Smooth muscle cell (in vitro differentiated cells): ENCODE data around the gene RYR3. TPM values are rescaled to one million over a fixed set of nuclear protein-coding genes. Genes with fewer than 3 reads are reported as not detected.

ENCODE experiments used
- DNase-seq: peaks from one replicate; lab custom pipeline; 2025; ENCODE audit not compliant: unreplicated experiment; lab: John Stamatoyannopoulos, UW
- H2AFZ ChIP-seq: fragments of 200-600 bp; sonication (generic); 2 replicates; pipeline ENCODE4 v1.6.0; 2016; ENCODE audit warnings: antibody characterized with exemption, low read depth, mild to moderate bottlenecking
- H3F3A ChIP-seq: fragments of 200-600 bp; sonication (generic); 2 replicates; pipeline ENCODE4 v1.6.0; 2017; ENCODE audit warnings: antibody characterized with exemption, low read depth
- H3K27ac ChIP-seq: fragments of 200-600 bp; sonication (generic); 2 replicates; pipeline ENCODE4 v1.5.1; 2016; ENCODE audit warnings: low read depth, mild to moderate bottlenecking
- H3K27me3 ChIP-seq: fragments of 200-600 bp; sonication (generic); 2 replicates; pipeline ENCODE4 v1.6.1; 2016; ENCODE audit warnings: low read depth, mild to moderate bottlenecking
- H3K36me3 ChIP-seq: fragments of 200-600 bp; sonication (generic); 2 replicates; pipeline ENCODE4 v1.5.1; 2016; ENCODE audit warnings: low read depth
- H3K4me1 ChIP-seq: fragments of 200-600 bp; sonication (generic); 2 replicates; pipeline ENCODE4 v1.5.1; 2016; ENCODE audit warnings: low read depth
- H3K4me2 ChIP-seq: fragments of 200-600 bp; sonication (generic); 2 replicates; pipeline ENCODE4 v1.6.0; 2016; ENCODE audit warnings: mild to moderate bottlenecking
- H3K4me3 ChIP-seq: fragments of 200-600 bp; sonication (generic); 2 replicates; pipeline ENCODE4 v1.5.1; 2016; ENCODE audit warnings: mild to moderate bottlenecking
- H3K79me2 ChIP-seq: fragments of 200-600 bp; sonication (generic); 2 replicates; pipeline ENCODE4 v1.6.0; 2016; ENCODE audit warnings: low read depth, mild to moderate bottlenecking
- H3K9ac ChIP-seq: fragments of 200-600 bp; sonication (generic); 2 replicates; pipeline ENCODE4 v1.6.0; 2016; ENCODE audit warnings: low read depth
- H3K9me3 ChIP-seq: fragments of 200-600 bp; sonication (generic); replicated peaks from 2 replicates; pipeline ENCODE4 v1.5.1; 2016; ENCODE audit warnings: low read depth
- H4K20me1 ChIP-seq: fragments of 200-600 bp; sonication (generic); 2 replicates; pipeline ENCODE4 v1.6.0; 2016; ENCODE audit warnings: low read depth
- WGBS: methylation state at CpG from one replicate; pipeline ENCODE4 v1.1.7; 2016; ENCODE audit warnings: low lambda C conversion rate; 5-methylcytosine and 5-hydroxymethylcytosine counted together
- polyA plus RNA-seq: library from polyadenylated mRNA; unstranded; fragments of >200 nt; fragmentation: Nextera tagmentation; extraction: Ambion mirVana; gene quantifications from 2 replicates; pipeline ENCODE4 v1.2.1, GENCODE V29; 2016
- total RNA-seq: library from RNA; depleted of rRNA; stranded (reverse); fragments of >200 nt; gene quantifications from 2 replicates; pipeline ENCODE4 v1.2.3, GENCODE V29; 2014
- TF ChIP-seq, protein P1 (sequence below): fragments of 200-600 bp; sonication (generic); IDR thresholded peaks from 2 replicates; pipeline ENCODE4 v1.5.1; 2017; ENCODE audit warnings: borderline replicate concordance, mild to moderate bottlenecking, antibody characterized with exemption; ENCODE audit not compliant: insufficient read depth, poor library complexity, severe bottlenecking

Gene RYR3
- total and polyA plus RNA-seq, 2 experiments from 2014 or later: 0.23 to 6.2 TPM

- Histone ChIP-seq H3K4me3 (no peak overlapping the region), H3K36me3 (no peaks in the 10 kb centered on the region), H2AFZ (no peak overlapping the region), H3K4me1 (no peaks in the 10 kb centered on the region), H3K9ac (no peak overlapping the region), H3K4me2 (no peak overlapping the region), H3K27me3 (no peaks in the 10 kb centered on the region), H3F3A (no peaks in the 10 kb centered on the region), H3K79me2 (no peaks in the 10 kb centered on the region), H4K20me1 (no peaks in the 10 kb centered on the region), H3K9me3 (no peaks in the 10 kb centered on the region), H3K27ac (no peak overlapping the region)
- TF ChIP-seq, protein P1, sequence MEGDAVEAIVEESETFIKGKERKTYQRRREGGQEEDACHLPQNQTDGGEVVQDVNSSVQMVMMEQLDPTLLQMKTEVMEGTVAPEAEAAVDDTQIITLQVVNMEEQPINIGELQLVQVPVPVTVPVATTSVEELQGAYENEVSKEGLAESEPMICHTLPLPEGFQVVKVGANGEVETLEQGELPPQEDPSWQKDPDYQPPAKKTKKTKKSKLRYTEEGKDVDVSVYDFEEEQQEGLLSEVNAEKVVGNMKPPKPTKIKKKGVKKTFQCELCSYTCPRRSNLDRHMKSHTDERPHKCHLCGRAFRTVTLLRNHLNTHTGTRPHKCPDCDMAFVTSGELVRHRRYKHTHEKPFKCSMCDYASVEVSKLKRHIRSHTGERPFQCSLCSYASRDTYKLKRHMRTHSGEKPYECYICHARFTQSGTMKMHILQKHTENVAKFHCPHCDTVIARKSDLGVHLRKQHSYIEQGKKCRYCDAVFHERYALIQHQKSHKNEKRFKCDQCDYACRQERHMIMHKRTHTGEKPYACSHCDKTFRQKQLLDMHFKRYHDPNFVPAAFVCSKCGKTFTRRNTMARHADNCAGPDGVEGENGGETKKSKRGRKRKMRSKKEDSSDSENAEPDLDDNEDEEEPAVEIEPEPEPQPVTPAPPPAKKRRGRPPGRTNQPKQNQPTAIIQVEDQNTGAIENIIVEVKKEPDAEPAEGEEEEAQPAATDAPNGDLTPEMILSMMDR: no peak
- 71% methylated on average over 2 of the region's 2 CpGs for WGBS
- DNase-seq: no peak
Measured at GRCh38 chr15:33839540-33839939, 528.8 kb downstream of the RYR3 start.

DNA sequence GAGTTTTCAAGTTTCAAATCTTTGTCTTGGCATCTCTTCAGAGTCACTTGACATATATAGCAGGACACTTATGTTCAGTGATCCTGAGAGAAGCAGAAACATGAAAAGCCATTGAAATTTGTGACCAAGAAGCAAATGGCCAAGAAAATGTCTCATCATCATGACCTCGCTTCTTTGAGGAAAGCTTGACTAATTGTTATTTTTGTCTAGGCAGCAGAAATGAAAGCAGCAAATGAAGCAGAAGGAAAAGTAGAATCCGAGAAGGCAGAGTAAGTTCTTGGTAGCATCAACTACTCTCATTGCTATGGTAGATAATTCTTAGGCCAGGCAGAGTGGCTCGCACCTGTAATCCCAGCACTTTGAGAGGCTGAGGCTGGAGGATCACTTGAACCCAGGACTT, 529.8 kb downstream of the RYR3 start:
- no peaks in the 10 kb centered on the region for H3K9me3 ChIP-seq
- TF ChIP-seq, protein P1: no peak
- H3K4me3 ChIP-seq: no peak overlapping the region
- H3K9ac ChIP-seq: no peak overlapping the region
- WGBS: 96% methylated on average over 3 of the region's 3 CpGs
- no peaks in the 10 kb centered on the region for H3K4me1 ChIP-seq
- no peaks in the 10 kb centered on the region for H4K20me1 ChIP-seq
- no peaks in the 10 kb centered on the region for H3K36me3 ChIP-seq
- H3K27me3 ChIP-seq: no peaks in the 10 kb centered on the region
- no peak overlapping the region for H3K4me2 ChIP-seq
- H2AFZ ChIP-seq: no peak overlapping the region
- H3K79me2 ChIP-seq: no peaks in the 10 kb centered on the region
- no peak for DNase-seq
- H3K27ac ChIP-seq: no peak overlapping the region
- H3F3A ChIP-seq: no peaks in the 10 kb centered on the region

DNA sequence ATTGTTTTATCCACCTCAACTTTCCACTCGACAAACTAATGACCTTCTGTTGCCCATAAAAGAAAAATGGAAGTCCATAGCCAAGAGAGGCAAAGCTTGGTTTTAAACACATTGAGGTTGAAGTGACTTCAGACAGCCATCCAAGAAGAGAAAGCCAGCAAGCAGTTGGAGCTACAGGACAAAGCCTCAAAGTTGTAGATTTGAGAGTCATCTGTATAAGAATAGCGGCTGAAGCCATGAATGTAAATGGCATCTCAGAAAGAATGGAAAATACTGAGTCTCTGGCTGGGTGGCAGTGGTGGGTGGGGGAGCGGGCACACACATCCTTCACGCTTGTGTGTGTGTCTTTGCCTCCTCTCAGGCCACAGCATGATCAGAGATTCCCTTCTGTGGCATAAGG, 533.4 kb downstream of the RYR3 start:
- TF ChIP-seq, protein P1: no peak
- no peaks in the 10 kb centered on the region for H3K79me2 ChIP-seq
- no peaks in the 10 kb centered on the region for H3F3A ChIP-seq
- no peaks in the 10 kb centered on the region for H3K27me3 ChIP-seq
- H3K36me3 ChIP-seq: no peaks in the 10 kb centered on the region
- no peak for DNase-seq
- no peak overlapping the region for H3K4me2 ChIP-seq
- H2AFZ ChIP-seq: no peak overlapping the region
- H3K4me3 ChIP-seq: no peak overlapping the region
- no peak overlapping the region for H3K9ac ChIP-seq
- H3K27ac ChIP-seq: no peak overlapping the region
- no peaks in the 10 kb centered on the region for H3K9me3 ChIP-seq
- no peaks in the 10 kb centered on the region for H4K20me1 ChIP-seq
- no peaks in the 10 kb centered on the region for H3K4me1 ChIP-seq
- 81% methylated on average over 4 of the region's 4 CpGs for WGBS

DNA sequence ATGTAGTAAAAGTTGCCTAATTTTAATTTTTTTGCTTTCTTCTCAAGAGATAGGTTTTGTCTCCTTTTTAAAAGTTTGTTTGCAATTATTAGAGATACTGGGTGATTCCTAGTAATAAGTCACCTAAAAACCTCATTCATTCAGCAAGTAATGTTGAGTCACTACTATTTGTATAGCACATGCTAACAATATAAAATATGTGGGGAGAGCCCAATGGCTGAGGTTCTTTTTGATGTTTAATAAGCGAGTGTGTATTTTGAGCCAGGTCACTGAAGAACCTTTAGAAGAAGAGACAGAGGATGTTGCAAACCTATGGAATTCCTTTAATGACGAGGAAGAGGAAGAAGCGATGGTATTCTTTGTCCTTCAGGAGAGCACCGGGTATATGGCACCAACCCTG, 533.8 kb downstream of the RYR3 start:
- DNase-seq: no peak
- no peaks in the 10 kb centered on the region for H3K36me3 ChIP-seq

More for the DNA sequence above, 533.8 kb downstream of the RYR3 start:
- Histone ChIP-seq H3K4me2 (no peak overlapping the region), H3K27me3 (no peaks in the 10 kb centered on the region), H4K20me1 (no peaks in the 10 kb centered on the region), H2AFZ (no peak overlapping the region), H3F3A (no peaks in the 10 kb centered on the region), H3K79me2 (no peaks in the 10 kb centered on the region), H3K27ac (no peak overlapping the region), H3K9me3 (no peaks in the 10 kb centered on the region), H3K4me1 (no peaks in the 10 kb centered on the region), H3K4me3 (no peak overlapping the region), H3K9ac (no peak overlapping the region)
- TF ChIP-seq, protein P1: no peak
- 98% methylated on average over 4 of the region's 4 CpGs for WGBS
